Kasumi-1 (cell line): ENCODE data around the gene FAM180B.
"Not testable (repeated sequence)": the region's sequence is repeated elsewhere in the genome, so short reads cannot be mapped to it uniquely, and the experiment has no call there.

ENCODE experiments used
- DNase-seq, 2 experiments: peaks; one replicate each; lab custom pipeline; 2025; lab: John Stamatoyannopoulos, UW

FAM180B gene

DNA sequence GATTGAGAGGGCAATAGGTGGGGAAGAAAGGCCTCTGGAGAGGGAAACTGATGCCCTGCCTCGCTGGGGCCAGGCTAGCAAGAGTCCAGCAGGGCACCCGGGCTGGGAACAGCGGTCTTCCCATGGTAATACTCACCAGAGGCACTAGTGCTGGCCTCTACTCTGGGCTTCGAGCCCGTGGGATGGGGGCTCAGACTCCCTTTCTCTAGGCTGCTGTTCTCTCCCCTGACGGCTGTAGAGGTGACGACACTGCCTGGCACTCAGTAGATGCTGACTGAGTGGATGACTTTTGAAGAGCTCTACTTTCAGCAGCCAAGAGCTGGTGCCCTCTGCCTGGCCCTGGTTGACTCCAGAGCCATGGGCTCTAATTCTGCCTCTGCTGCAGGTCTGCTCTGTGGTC lies 8.6 kb downstream of the FAM180B start:
- no peak for DNase-seq

DNA sequence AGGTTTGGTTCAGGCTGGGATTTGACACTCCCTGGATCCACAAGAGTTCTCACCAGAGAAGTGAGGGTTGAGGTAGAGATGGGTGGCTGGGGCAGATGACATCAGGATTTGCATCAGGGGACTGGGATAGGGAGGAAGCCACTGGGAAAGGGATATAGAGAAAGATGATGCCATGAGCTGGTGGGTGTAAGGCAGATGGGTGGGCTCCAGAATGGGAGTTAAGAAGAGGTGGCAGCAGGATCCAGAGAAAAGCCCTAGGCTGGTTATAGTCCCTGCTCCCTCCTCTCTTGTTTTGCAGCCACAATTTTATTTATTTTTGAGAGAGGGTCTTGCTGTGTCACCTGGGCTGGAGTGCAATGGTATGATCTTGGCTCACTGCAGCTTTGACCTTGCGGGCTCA lies 9.5 kb downstream of the FAM180B start:
- DNase-seq, result no peak

DNA sequence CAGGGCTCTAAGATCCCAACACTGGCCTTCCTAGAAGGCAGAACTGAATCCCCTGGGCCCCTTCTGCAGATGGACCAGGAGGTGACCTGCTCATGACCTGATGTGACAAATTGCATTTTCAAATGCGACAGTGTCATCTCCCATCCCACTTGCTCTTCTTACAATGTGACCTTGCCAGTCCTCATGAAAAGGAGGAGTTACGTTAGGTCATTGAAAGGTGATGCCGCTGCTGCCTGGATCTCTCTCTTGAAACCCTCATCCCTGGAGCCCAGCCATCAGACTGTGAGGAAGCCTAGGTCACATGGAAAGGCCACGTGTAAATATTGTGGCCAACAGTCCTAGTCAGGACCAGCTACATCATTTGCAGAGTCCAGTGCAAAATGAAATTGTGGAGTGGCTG lies 13.4 kb downstream of the FAM180B start:
- DNase-seq, result no peak

DNA sequence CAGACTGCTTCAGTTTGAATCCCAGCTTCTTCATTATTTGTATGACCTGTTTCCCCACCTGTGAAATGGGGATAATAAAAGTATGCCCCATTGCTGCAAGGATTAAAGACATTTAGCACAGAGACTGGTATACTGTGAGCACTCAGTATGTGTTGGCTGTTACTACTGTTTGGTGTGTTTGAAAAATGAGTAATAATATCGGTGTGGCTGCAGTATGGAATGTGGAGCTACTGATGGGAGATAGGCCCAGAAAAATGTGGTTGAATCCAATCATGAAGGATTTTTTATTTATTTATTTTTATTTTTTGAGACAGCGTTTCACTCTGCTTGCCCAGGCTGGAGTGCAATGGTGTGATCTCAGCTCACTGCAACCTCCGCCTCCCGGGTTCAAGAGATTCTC lies 16.8 kb downstream of the FAM180B start:
- no peak for DNase-seq

DNA sequence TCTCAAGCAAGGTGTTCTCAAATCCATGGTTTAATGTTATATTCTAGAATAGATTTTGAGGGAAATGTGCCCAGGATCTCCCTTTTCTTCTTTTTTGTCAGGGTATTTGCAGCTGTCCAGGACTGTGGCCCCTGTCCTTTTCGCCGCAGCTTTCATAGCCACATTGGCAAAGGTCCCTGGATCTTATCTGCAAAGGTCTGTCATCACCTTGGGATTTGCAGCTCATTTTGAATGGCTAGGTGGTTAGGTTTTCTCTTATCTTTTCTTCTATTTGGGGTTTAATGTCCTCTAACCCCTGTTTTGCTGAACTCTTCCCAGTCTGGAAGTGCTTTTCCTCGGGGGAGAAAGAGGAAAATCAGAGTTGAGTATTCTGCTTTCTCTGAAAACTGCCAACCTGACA lies 19.4 kb downstream of the FAM180B start:
- DNase-seq, result no peak

DNA sequence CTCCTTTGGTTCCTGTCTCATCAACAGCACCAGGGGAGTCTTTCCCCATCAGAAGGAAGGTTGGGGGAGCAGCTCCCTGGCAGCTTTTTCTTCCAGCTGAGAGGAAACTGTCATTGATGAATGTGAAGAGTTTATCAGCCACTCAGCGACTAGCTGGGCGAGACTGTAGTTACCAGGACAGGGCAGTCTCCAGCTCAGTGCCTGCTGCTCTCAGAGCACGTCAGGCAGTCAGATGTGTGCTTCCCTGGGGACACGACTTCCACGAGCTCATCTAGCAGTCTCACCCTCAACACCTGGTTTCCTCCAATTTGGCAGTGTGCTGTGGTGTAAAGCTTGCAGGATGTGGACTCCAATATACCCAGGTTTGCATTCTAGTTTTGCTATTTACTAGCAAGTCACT lies 20.3 kb downstream of the FAM180B start:
- no peak for DNase-seq

DNA sequence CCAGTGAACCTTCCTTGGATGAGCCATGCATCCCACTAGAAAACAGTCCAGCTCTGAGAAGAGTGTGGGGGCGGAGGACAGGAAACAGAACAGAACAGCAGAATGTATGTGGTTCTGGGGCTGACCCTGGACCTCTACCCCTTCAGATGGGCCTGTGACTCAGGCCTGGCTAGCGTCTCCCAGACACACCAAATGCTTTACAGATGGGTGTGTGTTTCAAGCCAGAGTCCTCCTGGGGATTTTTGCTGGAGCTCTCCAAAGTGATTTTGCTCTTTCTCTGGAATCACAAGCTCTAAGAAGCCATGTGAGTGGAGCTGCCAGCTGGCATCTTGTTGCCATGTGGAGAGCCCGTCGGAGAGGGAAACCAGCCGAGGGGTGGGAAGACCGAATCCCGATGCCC lies 20.9 kb downstream of the FAM180B start:
- DNase-seq, result no peak

DNA sequence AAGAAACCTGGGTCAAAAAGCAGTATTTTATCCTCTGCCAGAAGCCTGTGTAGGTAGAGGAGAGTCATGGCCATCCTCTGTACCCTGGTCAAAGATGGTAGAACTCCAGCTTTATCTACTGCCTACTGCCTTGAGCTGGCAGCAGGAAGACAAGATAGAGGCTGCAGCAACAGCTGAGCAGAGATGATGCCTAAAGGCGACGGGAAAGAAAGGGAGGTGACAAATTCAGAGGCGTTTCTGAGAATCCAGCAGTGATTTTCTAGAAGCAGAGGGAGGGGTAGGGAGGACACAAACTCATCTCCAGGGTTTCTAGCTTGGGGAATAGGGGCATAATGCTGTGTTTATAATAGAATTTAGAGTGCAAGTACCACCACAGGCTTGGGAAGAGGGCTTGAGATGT lies 23.2 kb downstream of the FAM180B start:
- DNase-seq, result no peak

DNA sequence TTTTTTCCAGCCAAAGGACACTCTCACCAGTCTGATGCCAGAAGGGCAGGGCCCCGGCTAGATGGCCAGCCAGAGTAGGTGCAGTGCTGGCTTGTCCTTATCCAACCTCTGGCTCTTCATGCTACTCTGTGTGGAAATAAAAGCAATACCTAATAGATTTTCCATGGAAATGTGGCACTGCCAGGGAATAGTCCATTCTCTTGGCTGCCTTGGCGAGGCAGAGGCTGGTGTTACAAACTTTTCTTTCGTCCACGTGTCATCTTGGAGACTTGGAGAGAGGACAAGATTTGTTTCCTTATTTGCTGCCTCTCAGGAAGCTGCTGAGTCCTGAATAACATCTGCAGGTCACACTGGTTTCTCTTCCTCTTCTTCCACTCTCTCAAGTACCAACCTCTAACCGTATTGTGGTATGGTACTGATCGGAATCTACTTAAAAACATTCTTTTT lies 24.9 kb downstream of the FAM180B start:
- DNase-seq, result peak; percentile 68 to 69

DNA sequence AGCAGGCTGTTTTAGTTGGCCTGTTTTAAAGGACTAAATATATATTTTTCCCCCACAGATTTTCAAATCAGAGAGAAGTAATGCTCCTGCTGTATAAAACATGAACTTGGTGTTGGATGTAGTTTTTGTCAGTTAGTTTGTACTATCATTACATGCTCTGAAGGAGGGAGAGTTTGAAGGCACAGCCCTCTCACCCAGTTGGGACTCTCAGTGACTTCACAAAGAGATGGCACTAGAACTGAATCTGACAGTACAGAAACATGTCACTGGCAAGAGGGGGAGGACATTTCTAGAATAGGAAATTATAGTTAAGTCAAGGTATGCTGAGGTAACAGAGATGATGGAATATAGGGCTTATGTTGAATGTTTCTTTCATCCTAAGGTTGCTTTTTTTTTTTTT lies 28.8 kb downstream of the FAM180B start:
- no peak for DNase-seq

DNA sequence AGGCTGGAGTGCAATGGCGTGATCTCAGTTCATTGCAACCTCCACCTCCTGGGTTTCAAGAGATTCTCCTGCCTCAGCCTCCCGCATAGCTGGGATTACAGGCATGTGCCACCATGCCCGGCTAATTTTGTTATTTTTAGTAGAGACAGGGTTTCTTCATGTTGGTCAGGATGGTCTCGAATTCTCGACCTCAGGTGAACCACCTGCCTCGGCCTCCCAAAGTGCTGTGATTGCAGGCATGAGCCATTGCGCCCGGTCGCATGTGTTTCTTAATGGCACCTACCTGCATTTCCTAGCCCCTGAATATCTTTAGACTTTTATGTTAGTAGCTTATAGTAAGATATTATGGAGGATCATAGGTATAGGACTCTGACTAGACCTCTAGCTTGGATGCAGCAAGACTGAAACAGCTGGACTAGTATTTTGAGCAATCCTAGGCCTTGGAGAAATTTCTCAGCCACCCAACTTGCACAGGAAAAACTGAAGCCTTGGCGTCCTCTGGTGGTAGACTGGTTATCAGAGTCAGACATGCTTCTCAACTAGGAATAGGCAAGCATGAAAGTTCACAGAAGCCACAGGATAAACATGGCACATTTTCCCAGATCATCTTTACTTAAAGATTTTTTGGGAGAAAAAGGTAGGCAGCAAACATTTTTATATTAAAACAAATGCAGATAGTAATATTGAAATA lies 30.4 kb downstream of the FAM180B start:
- peak; percentile 88 for DNase-seq

DNA sequence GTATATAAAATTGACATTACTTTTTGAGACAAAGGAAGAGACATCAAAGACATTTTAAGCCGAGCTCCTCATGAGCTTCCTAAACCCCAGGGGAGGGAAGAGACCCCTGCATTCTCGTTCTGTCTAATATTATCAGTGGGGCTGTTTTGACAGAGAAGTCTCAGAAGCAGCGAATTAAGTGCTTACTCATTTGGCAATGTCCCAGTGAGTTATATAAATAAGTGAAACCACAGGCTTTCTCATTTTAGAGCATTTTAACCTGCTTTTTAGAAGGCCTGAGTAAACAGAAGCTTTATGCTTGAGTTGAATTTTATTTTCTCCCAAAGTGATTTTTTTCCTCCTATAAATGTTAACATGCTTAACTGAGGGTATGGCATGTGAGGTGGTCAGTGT lies 30.9 kb downstream of the FAM180B start:
- no peak for DNase-seq

DNA sequence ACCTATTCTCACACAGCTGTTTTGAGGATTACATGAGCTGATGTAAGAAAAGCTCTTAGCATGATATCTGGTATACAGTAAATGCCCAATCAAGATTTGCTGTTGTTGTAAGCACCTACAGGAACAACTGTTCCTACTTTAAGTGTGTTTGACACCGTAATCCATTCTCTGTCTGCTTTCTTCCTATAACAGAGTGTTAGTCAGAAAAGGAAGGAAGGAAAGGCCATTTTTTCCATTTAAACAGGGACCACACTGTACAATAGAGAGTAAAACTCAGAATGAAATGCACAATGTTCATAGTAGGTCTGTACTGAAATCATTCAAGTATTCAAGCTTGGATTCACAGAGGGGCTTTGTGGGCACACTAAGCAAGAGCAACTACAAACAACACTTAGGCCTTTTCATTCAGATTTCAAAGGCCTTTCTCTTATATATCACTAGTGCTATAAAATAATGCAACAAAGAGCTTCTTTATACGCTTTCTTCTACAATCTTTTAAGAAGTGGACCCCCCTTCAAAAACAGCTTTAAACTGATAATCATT lies 34.4 kb downstream of the FAM180B start:
- DNase-seq, result no peak

DNA sequence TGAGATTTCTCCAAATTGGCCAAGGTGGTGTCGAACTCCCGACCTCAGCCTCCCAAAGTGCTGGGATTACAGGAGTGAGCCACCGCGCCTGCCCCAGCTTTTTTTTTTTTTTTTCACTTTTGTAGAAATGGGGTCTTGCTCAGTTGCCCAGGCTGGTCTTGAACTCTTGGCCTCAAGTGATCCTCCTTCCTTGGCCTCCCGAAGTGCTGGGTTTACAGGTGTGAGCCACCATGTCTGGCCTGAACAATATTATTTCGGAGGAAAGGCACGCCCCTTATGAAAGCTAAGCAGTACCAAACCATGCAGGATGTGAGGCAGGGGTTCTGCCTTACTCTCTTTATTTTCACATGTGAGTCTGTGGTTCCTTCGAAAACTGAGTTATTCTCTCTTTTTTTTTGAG lies 39.8 kb downstream of the FAM180B start:
- DNase-seq, result no peak

DNA sequence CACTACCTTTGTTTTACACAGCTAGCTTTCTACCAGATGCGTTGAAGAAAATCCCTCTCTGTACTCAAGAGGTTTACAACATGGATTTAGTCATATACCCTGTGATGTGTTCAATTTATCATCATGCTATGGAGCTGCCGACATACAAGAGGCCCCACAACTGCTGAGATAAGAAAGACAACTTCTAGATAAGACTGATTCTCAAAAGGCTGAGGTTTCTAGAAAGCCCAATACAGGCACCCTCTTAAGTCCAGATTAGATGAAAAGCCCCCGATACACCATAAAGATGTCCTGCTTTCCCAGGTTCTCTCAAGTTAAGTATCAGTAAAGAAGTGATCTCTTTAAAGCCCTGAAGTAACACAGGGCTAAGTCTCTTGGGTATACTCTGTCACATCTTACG lies 41.5 kb downstream of the FAM180B start:
- DNase-seq, result no peak

DNA sequence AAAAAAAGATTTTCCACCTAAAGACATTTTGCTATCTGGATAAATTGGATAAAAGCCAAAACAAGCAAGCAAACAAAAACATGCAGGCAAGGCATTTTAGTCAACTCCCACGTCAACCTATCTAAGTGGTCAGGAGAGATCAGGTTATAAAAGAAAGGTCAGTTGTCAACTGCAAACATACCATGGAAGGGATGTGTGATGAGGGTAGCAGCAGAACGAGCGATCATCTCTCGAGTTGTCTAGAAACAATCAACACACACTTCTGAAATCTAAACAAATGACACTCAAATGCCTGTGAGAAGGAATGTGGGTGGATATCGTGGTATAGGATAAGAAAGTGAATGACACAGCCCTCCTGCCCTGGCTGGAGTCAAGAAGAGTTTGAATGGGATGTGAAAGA lies 45.0 kb downstream of the FAM180B start:
- no peak for DNase-seq

DNA sequence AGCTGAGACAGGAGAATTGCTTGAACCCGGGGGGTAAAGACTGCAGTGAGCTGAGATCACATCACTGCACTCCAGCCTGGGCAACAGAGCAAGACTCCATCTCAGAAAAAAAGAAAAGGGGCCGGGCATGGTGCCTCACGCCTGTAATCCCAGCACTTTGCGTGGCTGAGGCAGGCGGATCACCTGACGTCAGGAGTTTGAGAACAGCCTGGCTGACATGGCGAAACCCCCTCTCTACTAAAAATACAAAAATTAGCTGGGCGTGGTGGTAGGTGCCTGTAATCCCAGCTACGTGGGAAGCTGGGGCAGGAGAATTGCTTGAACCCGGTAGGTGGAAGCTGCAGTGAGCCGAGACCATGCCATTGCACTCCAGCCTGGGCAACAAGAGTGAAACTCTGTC lies 49.9 kb downstream of the FAM180B start:
- DNase-seq, result not testable (repeated sequence)
